Measurements from ENCODE around the gene GPBP1L1. TPM values are rescaled to one million over a fixed set of nuclear protein-coding genes. Genes with fewer than 3 reads are reported as not detected.
"Not testable (repeated sequence)": the region's sequence is repeated elsewhere in the genome, so short reads cannot be mapped to it uniquely, and the experiment has no call there.

GPBP1L1 gene, protein sequence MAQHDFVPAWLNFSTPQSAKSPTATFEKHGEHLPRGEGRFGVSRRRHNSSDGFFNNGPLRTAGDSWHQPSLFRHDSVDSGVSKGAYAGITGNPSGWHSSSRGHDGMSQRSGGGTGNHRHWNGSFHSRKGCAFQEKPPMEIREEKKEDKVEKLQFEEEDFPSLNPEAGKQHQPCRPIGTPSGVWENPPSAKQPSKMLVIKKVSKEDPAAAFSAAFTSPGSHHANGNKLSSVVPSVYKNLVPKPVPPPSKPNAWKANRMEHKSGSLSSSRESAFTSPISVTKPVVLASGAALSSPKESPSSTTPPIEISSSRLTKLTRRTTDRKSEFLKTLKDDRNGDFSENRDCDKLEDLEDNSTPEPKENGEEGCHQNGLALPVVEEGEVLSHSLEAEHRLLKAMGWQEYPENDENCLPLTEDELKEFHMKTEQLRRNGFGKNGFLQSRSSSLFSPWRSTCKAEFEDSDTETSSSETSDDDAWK
- total RNA-seq: 140 and 147 TPM in 2 replicates

DNA sequence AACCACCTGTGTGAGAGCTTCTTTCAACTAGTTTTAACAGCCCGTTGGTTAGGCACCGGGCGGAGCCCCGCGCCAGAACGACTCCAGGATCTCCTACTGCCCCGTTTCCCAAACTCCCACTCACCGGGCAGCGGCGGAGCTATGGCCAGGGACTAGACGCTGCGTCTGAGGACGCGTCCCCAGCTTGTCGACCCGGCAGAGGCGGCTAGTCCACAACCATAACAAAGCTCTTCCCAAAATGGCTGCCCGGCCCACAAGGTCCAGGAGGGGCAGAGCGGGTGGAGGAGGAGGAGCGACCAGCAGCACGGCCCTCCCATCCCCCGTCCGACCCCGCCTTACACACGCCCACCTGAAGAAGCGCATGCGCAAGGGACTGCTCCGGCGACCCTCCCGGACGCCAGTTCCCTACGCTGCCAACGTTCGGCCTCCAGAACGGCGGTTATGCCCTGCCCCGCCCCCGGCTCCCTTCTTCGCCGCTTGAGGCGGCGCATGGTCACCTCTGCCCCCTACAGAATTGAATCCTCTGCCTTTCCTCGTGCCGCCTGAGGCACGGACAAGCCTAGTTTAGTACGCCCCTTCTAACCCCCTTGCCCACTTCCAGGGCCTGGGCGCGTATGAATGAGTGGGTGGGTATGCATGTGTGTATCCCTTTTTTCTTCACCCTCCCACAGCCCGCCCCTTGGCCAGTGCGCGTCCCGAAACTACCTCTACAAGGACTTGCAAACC lies at the start of gene GPBP1L1:
Gene GPBP1L1, minus strand, starts transcription at position 246 of the 726 bp plus-strand sequence. CDS start 27,446 bp downstream, outside the sequence.
- Histone ChIP-seq H3K27me3 (ENCODE audit: control insufficient read depth, insufficient read depth, low read length) (no peaks in the 10 kb centered on the region), H3K4me3 (ENCODE audit: low read depth, low read length) (peak within 1 kb of the TSS; percentile 98), H3K36me3 (ENCODE audit: control insufficient read depth, insufficient read depth, low read length) (peaks cover 2% of the 10 kb centered on the region)
- DNase-seq (ENCODE audit: low read depth): peak; percentile 85
- FAIRE-seq: no peak
- TF ChIP-seq, protein P1, sequence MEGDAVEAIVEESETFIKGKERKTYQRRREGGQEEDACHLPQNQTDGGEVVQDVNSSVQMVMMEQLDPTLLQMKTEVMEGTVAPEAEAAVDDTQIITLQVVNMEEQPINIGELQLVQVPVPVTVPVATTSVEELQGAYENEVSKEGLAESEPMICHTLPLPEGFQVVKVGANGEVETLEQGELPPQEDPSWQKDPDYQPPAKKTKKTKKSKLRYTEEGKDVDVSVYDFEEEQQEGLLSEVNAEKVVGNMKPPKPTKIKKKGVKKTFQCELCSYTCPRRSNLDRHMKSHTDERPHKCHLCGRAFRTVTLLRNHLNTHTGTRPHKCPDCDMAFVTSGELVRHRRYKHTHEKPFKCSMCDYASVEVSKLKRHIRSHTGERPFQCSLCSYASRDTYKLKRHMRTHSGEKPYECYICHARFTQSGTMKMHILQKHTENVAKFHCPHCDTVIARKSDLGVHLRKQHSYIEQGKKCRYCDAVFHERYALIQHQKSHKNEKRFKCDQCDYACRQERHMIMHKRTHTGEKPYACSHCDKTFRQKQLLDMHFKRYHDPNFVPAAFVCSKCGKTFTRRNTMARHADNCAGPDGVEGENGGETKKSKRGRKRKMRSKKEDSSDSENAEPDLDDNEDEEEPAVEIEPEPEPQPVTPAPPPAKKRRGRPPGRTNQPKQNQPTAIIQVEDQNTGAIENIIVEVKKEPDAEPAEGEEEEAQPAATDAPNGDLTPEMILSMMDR (IDR thresholded peaks at IDR 0.05; ENCODE audit: insufficient read depth, low read length, severe bottlenecking): no peak

DNA sequence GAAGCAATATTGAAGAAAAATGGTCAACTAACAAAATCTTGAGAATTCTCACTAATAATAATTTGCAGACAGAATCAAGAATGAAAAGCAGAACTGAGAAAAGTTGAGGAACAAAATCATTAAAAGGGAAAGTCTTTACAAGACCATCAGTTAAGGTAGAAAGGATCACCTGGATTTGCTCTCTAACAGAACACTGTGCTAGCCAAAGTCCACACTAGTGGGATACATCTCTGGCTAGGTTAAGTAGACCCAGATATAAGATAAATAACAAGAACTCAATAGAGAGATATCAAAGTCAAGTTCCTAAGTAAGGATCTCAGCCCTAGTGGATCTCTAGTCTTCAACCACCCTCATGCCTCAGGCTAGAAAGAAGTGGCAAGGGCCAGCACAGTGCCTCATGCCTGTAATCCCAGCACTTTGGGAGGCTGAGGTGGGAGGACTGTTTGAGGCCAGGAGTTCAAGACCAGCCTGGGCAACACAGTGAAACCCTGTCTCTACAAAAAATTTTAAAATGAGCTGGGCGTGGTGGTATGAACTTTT lies 44.5 kb upstream of the GPBP1L1 start:
- FAIRE-seq (no peak), DNase-seq (ENCODE audit: low read depth) (no peak)
- TF ChIP-seq, protein P1 (IDR thresholded peaks at IDR 0.05; ENCODE audit: insufficient read depth, low read length, severe bottlenecking): no peak
- Histone ChIP-seq H3K27me3 (ENCODE audit: control insufficient read depth, insufficient read depth, low read length) (no peaks in the 10 kb centered on the region), H3K4me3 (ENCODE audit: low read depth, low read length) (no peak overlapping the region), H3K36me3 (ENCODE audit: control insufficient read depth, insufficient read depth, low read length) (no peaks in the 10 kb centered on the region)

DNA sequence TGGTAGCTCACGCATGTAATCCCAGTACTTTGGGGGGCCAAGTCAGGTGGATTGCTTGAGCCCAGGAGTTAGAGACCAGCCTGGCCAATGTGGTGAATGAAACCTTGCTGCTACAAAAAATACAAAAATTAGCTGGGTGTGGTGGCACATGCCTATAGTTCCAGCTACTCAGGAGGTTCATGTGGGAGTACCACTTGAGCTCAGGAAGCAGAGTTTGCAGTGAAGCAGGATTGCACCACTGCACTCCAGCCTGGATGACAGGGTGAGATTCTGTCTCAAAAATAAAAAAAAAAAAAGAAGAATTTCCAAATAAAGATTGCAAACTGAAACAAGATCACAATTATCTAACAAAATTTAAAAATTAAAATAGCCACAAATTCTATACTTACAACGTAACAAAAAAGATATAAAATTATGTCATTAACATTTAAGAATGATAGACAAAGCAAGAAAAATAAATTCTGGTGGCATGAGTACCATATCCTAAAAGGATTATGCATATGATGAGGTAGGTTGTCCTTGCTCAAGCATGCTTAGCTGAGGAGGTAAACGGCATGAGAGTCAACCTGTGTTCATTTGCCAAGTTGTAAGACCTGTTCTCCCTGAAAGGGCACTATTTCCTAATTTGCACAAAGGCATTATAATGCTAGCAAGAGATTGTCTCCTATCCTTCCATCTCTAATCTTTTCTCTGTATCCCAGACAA lies 43.9 kb upstream of the GPBP1L1 start:
- Histone ChIP-seq H3K36me3 (ENCODE audit: control insufficient read depth, insufficient read depth, low read length) (no peaks in the 10 kb centered on the region), H3K27me3 (ENCODE audit: control insufficient read depth, insufficient read depth, low read length) (no peaks in the 10 kb centered on the region), H3K4me3 (ENCODE audit: low read depth, low read length) (no peak overlapping the region)
- peak; percentile 88 for DNase-seq (ENCODE audit: low read depth)
- TF ChIP-seq, protein P1 (IDR thresholded peaks at IDR 0.05; ENCODE audit: insufficient read depth, low read length, severe bottlenecking): no peak
- FAIRE-seq: peak; percentile 70

DNA sequence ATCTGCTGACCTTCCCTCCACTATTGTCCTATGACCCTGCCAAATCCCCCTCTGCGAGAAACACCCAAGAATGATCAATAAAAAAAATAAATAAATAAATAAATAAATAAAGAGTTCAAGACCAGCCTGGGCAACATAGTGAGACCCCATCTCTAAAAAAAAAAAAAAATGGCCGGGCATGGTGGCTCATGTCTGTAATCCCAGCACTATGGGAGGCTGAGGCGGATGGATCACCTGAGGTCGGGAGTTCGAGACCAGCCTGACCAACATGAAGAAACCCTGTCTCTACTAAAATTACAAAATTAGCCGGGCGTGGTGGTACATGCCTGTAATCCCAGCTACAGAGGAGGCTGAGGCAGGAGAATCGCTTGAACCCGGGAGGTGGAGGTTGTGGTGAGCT lies 39.7 kb upstream of the GPBP1L1 start:
- H3K36me3 ChIP-seq (ENCODE audit: control insufficient read depth, insufficient read depth, low read length); H3K4me3 ChIP-seq (ENCODE audit: low read depth, low read length); FAIRE-seq; H3K27me3 ChIP-seq (ENCODE audit: control insufficient read depth, insufficient read depth, low read length); DNase-seq (ENCODE audit: low read depth): not testable (repeated sequence)

DNA sequence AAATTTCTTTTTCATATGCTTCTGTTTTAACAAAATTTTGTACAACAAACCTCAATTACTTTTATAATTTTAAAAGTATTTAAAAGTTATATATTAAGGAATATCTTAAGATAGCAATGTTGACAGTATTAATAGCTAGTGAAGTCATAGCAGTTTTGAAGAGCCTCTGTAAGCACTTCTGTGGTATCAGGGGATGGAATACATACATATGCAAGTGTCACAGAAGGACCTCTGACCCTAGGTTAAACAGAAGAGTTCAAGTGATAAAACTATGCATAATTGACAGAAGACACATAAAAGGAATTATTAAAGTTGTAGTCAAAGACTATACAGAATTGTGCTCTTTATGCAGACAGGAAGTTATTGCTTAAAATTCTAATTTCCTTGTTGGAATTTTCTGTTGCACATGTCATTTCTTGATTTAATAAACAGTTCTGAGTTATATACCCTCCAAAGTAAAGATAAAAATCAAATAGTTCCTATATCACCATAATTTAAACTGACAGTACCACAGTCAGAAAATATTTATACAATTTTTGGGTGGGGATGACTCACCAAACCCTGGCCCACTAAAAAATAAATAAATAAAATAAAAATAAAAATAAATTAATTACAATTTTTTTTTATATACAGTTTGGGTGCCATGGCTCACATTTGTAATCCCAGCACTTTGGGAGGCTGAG lies 37.1 kb upstream of the GPBP1L1 start:
- FAIRE-seq (no peak), DNase-seq (ENCODE audit: low read depth) (no peak)
- Histone ChIP-seq H3K4me3 (ENCODE audit: low read depth, low read length) (no peak overlapping the region), H3K27me3 (ENCODE audit: control insufficient read depth, insufficient read depth, low read length) (no peaks in the 10 kb centered on the region), H3K36me3 (ENCODE audit: control insufficient read depth, insufficient read depth, low read length) (peaks cover under 1% of the 10 kb centered on the region)
- TF ChIP-seq, protein P1 (IDR thresholded peaks at IDR 0.05; ENCODE audit: insufficient read depth, low read length, severe bottlenecking): no peak
